Fibroblast of lung (primary cell): Measurements from ENCODE around the gene DCLRE1B.

Source experiments
- CTCF ChIP-seq, 2 donors: IDR thresholded peaks in 1 of 2; conservative IDR thresholded peaks in 1 of 2; 1 replicate in 1 of 2; 2 replicates in 1 of 2; pipeline ENCODE4 v1.5.1; 2011 to 2012; ENCODE audit warnings: low read length in 2 of 2, control low read depth in 1 of 2, inconsistent platforms in 1 of 2, low read depth in 1 of 2, mild to moderate bottlenecking in 1 of 2
- EZH2 ChIP-seq: IDR thresholded peaks from 2 replicates; pipeline ENCODE4 v1.5.1; 2012; ENCODE audit warnings: low read length, control low read depth, mild to moderate bottlenecking; ENCODE audit errors: missing control alignments

GRCh38 chr1:113890816-113891215 lies 14.3 kb upstream of the DCLRE1B start:
- no peak for TF ChIP-seq CTCF (conservative IDR thresholded peaks at IDR 0.05 in 1 of 2, IDR thresholded peaks at IDR 0.05 in 1 of 2; ENCODE audit: low read depth in 1 of 2, low read length in 2 of 2)
- TF ChIP-seq EZH2: no peak
